HL-60/S4 (cell line): Measurements from ENCODE around the gene C2CD4A.

Source experiments
- in situ Hi-C: fragments of 300-500 bp; cut with MboI; formaldehyde crosslinking; loops from 2 replicates; pipeline ENCODE4 v1.14.3; 2022; ENCODE audit warnings: low sequenced_read_pairs

C2CD4A gene

DNA sequence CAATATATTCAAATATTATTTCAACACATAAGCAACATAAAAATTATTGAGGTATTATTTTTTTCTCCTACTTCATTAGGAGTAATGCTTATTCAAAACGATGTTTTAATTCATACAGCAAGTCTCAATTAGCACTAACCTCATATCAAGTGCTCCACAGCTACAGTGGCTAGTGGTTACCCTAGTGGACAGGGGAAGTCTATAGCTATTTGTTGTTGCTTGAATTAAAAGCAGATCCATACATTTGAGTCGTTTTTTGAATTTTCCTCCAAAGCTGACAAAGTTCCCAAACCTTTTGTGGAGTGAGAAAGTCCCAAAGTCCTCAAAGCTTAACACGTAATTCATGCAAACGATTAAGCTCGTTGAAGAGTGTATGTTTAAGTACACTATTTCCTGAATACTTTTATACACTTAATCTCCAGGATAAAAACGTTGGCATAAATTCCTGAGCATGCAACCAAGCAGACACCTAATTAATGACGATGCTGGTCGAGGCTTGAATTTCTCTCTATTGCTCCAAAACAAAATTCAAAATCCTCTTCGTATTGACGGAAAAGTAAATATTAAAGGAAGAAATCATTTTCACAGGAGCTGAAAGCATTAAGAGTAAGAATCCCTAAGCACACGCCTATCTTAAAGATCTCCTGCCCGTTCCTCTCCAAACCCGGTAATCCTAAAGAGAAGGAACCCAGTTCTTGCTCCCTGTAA, 7.5 kb upstream of the C2CD4A start:
- in situ Hi-C loops = loop anchor here (25.0 kb wide), 1 partner anchor 172 kb away; no protein-coding TSS in a partner anchor

DNA sequence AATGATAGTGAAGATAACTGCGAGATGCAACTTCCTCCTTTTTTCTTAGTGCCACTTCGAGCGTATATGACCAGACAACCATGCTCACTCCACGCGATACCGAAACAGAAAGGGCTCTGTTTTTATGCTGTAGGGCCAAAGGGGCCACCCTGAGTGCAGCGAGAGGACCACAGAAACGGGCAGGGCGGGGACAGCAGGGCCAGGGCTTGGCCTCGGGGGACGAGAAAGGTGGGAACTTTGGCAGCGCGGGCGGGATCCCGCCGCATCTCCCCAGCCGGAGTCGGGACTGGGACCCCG, 7.0 kb upstream of the C2CD4A start:
- in situ Hi-C loops = loop anchor here (25.0 kb wide), 1 partner anchor 172 kb away; no protein-coding TSS in a partner anchor

DNA sequence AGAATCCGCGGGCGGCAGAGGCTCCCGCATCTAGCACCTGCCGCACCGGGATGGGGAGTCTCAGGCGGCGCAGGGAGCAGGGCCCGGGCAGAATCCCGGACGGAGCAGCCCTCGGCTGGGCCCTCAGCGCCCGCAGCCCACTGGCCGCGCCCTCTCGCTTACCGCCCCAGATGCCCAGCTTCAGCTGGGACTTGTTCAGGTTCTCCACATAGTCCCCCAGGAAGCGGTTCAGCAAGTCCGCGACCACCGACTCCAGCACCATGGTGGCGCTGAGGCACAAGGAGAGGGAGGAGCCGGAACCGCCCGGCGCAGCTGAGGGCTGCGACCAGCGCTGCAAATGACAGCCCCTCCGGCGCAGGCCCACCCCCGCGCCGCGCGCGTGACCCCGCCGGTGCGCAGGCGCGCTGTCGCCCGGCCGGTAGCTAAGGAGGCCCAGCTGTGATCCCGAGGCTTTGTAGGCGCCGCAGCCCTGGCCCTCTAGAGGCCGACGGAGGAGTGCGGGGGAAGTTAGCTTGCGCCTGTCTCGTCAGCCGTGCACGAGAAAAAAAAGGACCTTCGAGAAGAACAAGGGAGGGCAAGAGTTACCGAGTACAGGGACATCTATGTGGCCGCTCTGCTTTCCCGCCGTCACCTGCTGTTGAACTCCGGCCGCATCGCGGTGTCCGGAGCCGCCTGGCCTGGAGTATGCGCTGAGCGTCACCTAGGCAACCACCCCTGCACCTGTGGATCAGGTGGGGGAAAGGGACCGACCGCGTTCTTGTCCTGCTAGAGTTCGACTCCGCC, 6.5 kb upstream of the C2CD4A start, which contains the start of gene VPS13C:
VPS13C (minus strand) TSS at position 335 of the 783 bp plus-strand sequence; CDS start at position 262, 73 bp downstream.
- in situ Hi-C loops = loop anchor here (25.0 kb wide), 1 partner anchor 173 kb away; no protein-coding TSS in a partner anchor

DNA sequence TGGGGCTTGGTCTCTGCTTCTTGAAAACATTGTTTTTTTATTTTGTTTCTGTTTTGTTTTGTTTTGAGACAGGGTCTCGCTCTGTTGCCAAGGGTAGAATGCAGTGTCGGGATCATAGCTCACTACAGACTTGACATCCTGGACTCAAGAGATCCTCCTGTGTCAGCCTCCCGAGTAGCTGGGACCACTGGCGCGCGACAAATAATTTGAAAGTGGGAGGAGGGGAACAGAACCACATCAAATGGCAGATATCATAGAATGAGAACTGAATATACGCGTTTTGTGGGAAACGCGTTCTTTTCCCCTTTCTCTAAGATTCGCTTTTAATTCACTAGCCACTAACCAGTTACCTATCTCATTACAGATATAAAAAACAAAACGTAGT, 5.9 kb upstream of the C2CD4A start:
- in situ Hi-C loops = loop anchor here (25.0 kb wide), 1 partner anchor 174 kb away; no protein-coding TSS in a partner anchor

DNA sequence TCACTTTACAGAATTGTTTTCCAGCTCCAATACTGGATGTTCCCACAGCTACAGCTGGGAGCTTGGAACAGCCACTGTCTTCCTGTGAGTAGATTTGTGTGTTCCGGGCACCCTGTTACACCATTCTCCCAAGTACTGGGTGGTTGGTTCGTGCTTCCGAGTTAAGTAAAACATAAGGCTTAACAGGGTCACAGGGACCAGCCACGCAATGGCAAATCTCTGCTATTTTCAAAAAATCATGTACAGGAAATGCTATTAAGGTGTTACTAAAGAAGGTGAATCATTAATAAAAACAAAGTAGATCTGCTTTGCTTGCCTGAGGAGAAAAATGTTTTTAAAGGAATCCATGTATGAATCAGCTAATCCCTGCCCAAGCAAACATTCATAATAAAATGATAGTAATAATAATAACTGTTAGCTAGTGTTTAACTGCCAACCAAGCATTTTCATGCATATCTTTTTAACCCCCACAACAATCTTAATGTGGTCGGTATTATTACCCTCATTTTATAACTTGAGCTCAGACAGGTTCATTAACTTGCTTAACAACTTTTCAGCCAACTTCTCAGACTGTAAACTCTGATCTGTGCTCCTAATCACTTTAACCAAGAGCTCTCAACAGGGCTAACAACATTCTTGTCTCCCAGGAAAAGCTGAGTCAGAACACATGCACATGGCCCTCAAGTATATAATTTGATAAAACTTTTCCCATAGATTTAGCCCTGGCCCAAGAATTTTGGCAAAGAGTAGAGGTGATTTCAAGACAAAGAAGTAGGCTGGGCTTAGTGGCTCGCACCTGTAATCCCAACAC, 2.7 kb upstream of the C2CD4A start:
- in situ Hi-C loops = loop anchor here (25.0 kb wide), 1 partner anchor 177 kb away; no protein-coding TSS in a partner anchor

DNA sequence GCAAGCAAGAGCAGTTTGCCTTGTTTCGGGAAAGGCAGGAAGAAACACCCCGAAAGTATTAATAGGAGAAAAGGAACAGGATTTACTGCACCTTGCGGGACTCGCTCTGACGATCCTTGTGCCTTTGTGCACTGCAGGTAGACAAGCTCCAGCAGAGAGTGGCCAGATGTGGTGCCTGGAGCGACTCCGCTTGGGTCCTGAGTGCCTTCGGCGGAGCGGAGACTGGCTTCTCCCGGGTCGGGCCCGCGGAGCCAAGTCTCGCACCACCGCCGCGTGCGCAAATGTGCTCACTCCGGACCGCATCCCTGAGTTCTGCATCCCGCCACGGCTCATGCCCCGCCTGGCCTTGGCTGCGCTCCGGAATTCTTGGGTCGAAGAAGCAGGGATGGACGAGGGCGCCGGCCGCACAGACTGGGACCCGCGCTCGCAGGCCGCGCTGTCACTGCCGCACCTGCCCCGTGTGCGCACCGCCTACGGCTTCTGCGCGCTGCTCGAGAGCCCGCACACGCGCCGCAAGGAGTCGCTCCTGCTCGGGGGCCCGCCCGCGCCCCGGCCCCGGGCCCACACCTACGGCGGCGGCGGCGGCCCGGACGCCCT, 769 bp downstream of the C2CD4A start:
- in situ Hi-C loops = loop anchor here (25.0 kb wide), 1 partner anchor 180 kb away; no protein-coding TSS in a partner anchor

DNA sequence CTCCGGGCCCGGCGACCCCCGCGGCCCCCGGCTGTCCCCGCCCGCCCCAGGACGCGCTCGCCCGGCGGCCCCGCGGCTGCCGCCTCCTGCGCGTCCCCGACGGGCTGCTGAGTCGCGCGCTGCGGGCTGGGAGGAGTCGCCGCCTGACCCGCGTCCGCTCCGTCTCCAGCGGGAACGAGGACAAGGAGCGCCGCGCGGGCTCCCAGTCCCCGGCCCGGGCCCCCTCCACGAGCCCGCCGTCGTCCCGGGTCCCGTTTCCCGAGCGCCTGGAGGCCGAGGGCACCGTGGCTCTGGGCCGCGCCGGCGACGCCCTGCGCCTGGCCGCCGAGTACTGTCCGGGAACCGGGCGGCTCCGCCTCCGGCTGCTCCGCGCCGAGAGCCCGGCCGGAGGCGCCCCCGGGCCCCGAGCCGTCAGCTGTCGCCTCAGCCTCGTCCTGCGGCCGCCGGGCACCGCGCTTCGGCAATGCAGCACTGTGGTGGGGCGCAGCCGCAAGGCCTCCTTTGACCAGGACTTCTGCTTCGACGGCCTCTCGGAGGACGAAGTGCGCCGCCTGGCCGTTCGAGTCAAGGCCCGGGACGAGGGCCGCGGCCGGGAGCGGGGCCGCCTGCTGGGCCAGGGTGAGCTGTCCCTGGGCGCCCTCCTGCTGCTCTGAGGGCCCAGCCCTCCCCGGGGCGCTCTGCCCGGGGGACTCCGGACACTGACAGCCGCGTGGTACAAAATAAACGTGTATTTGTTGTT, 1.5 kb downstream of the C2CD4A start:
- in situ Hi-C loops = loop anchor here (25.0 kb wide), 1 partner anchor 181 kb away; no protein-coding TSS in a partner anchor

DNA sequence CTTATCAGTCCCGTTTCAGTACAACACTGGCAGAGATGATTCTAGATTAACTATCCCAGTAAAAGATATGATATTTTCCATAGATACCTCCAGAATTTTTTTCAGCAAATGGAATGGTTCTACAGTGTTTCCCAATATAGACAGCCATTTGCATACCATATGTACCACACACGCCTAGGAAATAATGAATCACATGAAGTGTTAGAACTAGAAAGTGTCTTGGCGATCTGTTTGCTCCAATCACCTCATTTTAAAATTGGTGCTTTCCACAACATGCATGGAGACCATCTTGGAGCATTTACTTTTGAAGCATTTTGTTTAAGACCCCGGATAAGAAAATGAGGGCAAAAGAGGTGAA, 2.0 kb downstream of the C2CD4A start:
- in situ Hi-C loops = loop anchor here (25.0 kb wide), 1 partner anchor 181 kb away; no protein-coding TSS in a partner anchor

DNA sequence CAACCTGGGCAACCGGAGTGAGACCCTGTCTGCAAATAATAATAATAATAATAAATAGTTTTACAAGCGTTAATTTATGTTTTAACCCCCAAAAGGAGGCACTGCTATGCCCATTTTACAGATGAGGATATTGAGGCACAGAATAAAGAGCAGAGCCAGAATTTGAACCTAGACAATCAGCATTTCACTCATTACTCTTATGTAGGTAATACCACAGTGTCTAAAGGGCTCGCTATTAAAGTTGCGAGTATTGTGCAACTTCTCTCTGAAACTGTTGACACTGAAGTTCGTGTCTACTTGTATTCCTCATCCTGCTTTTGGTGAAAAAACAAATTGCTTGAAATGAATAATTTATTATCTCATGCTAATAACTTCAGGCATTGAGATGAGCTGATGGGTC, 2.8 kb downstream of the C2CD4A start:
- in situ Hi-C loops = loop anchor here (25.0 kb wide), 1 partner anchor 182 kb away; no protein-coding TSS in a partner anchor

DNA sequence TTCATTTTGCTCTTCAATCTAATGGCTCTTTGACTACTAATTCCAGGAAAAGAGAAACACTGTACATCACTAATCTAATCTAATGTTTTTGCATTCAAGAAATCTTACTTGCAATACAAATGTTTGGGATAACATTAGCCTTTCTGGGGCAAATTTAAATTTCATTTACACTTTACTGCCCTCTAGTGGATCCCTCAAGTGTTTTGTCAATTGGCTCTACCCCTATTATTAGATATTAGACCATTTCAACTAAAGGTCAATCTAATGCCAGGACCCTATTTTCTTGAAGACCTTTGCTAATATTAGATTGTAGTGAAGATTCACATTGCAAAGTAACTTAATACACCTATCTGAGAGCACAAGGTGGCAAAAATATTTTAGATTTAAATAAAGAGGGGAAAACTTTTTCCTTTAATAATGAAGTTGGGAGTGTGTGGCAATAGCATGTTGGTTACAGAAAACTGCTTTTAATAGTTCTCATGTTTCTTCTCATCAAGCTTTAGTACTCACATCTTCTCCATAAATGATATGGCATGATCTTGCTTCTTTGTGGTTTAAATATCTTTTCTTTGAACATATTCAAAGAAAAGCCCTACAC, 5.0 kb downstream of the C2CD4A start:
- in situ Hi-C loops = loop anchor here (25.0 kb wide), 1 partner anchor 185 kb away; no protein-coding TSS in a partner anchor

DNA sequence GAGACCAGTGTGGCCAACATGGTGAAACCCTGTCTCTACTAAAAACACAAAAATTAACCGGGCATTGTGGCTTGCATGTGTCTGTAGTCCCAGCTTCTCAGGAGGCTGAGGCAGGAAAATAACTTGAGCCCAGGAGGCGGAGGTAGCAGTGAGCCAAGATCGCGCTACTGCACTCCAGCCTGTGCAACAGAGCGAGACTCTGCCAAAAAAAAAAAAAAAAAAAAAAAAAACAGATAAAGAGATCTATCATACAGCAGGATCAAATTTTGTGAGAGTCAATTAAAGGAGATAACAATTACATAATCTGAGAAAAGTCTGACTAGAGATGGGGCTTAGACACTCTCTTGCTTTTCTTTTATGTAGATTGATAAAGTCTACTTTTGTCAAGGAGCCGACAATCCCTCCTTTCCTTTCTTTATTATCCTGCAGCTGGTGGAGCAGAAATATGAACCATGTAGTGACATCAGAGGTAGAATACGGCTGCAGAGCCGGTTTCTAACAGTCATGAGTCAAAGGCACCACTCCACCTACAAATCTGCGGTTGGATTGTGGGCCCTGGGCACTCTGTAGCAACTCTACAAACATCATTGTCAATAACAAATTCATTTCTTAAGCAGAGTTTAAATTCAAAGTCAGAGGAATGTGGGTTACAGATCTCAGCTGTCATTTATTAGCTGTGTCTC, 9.0 kb downstream of the C2CD4A start:
- in situ Hi-C loops = no loop called here

DNA sequence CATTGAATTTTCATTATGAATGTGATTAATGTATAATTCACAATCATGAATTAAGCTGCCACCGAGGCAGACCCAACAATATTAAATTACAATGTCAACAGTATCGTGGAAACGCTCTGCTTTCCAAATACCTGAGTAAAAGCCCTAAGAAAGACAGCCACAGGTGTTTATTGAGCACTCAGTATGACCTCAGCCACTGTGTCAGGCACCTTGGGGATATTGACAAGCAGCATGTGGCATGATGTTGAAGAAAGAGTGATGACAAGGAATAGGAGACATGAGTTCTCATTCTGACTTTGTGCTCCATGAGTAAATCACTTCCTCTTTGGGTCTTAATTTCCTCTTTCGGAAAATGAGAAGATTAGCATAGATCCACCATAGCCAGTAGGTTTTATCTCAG, 12.8 kb downstream of the C2CD4A start:
- in situ Hi-C loops = no loop called here

DNA sequence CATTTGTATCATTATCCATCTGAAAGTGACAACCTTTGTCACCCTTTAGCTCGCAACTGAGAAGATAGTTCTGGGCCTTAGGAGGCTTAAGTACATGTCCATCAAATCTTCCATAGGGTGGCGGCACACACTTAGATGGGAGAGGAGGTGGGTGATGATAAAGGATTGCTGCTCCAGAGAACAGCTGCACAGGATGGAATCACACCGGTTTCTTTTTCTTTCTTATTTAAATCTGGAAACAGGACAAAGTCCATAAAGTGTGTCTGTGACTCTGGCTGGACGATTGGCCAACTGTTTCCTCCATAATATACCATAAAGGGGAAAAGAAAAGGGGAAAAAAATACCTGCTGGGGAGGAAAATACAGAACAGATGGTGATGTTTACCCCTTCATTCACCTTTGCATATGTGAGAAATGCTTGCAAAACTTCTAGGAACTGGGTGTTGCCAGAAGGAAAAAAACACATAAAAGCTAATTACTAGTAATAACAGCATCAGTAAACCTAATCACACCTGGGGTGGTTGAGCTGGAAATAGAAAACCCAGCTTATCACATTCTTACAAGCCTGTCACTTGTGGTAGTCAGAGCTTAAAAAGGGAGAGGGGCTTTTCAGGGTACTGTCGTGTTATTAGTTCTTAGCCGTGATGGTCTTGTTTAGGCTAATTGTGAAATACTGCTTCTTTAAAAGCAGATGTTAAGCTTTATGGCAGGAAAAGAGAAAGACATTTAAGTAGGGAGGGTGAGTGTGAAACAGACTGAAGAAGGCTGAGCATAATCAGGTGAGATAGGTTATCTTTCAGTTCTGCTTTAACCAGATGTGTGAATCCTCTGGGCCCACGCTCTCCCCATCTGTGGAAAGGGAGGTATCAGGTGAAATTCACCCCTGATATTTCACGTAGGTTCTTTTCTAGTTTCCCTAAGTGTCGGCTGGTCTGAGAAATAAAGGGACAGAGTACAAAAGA, 16.7 kb downstream of the C2CD4A start:
- in situ Hi-C loops = no loop called here

DNA sequence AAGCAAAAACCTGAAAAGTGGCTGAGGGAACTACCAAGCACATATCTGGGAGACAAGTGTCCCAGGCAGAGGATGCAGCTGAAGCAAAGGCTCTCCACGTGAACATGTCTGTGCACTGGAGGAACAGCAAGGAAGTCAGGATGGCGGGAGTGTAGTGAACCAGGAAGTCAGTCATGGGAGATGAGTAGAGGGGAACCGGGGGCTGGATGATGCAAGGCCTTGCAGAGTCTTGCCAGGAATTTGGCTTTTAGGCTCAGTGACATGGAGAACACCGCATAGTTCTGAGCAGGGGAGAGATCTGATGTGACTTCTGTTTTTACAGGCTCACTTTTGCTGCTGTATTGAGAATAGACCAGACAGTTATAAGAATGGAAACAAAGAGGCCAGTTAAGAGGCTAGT, 19.0 kb downstream of the C2CD4A start:
- in situ Hi-C loops = no loop called here

DNA sequence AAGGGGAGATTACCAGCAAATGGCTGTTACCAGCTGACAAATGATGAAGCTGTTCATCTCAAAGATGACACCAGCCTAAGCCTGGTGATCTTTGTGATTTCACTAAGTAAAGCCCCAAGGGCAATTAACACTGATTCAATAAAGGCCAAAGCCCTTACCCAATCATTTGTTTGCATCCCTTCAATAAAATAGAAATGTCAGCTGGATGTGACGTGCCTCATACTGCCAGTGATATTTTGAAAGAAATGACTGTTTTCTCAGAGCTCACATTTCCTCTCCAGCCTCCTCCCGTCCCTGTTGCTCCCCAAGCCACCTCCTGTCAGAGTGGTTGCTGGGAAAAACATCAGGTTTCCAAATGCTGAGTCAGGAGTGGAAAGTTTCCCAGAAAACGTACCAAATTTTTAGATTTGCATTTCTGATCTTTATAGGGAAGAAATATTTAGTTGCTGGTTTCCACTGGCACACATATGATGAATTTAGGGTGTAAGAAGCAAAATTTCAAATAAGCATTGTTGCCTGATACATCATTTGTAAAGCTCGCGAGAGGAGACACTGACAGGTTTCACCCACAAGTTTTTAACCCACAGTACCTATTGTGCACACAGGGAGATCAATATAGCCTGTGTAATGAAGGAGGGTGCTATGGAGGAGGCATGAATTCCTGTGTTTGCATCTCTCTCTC, 21.0 kb downstream of the C2CD4A start:
- in situ Hi-C loops = no loop called here

DNA sequence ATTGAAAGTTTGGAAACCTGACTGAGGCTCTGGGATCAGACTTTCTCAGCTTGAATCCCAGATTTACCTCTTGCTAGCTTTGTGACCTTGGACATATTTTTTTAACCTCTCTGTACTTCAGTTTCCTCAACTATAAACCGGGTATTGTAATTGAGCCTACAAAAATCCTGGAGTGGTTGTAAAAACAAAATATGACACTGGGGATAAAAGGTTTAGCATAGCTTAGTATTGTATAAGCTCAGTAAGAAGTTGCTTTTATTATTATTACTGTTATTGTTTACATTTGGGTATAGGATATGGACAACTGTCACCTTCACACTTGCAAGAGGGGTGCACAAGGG, 21.5 kb downstream of the C2CD4A start:
- in situ Hi-C loops = no loop called here

DNA sequence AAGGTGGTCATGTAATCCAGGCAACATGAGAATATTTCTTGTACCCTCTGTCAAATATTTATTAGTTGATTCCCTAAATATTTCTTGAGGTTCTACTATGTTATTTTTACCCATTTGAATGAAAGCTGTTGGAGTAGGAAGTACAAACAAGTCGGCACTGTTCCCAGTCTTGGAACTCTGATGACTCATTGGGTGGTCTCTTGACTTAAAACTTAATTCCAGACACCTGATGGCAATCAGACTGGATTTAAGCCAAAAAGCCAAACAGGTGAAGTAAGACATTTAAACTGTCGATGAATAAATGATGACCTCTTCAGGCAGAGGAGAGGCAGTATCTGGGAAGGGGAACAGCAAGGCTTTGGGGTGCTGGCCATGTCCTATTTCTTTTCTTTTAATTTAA, 22.8 kb downstream of the C2CD4A start:
- in situ Hi-C loops = no loop called here
